Endothelial cell of umbilical vein (primary cell): ENCODE data around the gene ST6GAL1. TPM values are rescaled to one million over a fixed set of nuclear protein-coding genes. Genes with fewer than 3 reads are reported as not detected.

Experiments
- BruUV-seq: library from RNA; stranded (reverse); fragments of 400-500 nt; replicated peaks from 2 replicates; lab custom pipeline; 2021; lab: Mats Ljungman, UMichigan
- CTCF ChIA-PET: fragments of 300-600, 350-600 bp; sonication (Branson Sonifier 250); formaldehyde crosslinking; loops from one replicate; lab custom pipeline; 2021; ENCODE audit warnings: antibody characterized with exemption, inconsistent platforms; lab: Charles Lee
- POLR2A ChIA-PET: fragments of 300-600, 350-600 bp; sonication (Branson Sonifier 250); formaldehyde crosslinking; loops from one replicate; lab custom pipeline; 2021; ENCODE audit warnings: antibody characterized with exemption, inconsistent platforms; lab: Charles Lee
- DNase-seq: peaks from one replicate; pipeline ENCODE4 v3.0.0-alpha.2; 2011; ENCODE audit warnings: low read depth, low spot score
- FAIRE-seq: peaks from 2 replicates; lab custom pipeline; 2011; peaks lifted over from hg19 to GRCh38; lab: Jason Lieb, UNC
- H2AFZ ChIP-seq: 2 replicates; pipeline ENCODE4 v1.6.0; 2012; ENCODE audit warnings: low read depth, low read length, control low read depth, inconsistent platforms
- H3K27ac ChIP-seq: 2 replicates; pipeline ENCODE4 v1.5.1; 2011; ENCODE audit warnings: low read depth, mild to moderate bottlenecking, control low read depth, low read length, moderate library complexity; ENCODE audit not compliant: insufficient read depth
- H3K27me3 ChIP-seq, 2 experiments: 2 replicates each; pipeline versions ENCODE4 v1.6.0 to v1.6.1; 2011; ENCODE audit warnings: low read length in 2 of 2, mixed read lengths in 1 of 2; ENCODE audit not compliant: control insufficient read depth in 2 of 2, insufficient read depth in 2 of 2
- H3K36me3 ChIP-seq, 2 experiments: 2 replicates in 1 of 2; 3 replicates in 1 of 2; pipeline ENCODE4 v1.5.1; 2011; ENCODE audit warnings: low read length in 2 of 2, mild to moderate bottlenecking in 1 of 2, moderate library complexity in 1 of 2; ENCODE audit not compliant: control insufficient read depth in 2 of 2, insufficient read depth in 2 of 2; ENCODE audit errors: extremely low read depth in 1 of 2
- H3K4me1 ChIP-seq: 3 replicates; pipeline ENCODE4 v1.5.1; 2011; ENCODE audit warnings: mild to moderate bottlenecking, low read length; ENCODE audit not compliant: control insufficient read depth, insufficient read depth; ENCODE audit errors: extremely low read depth
- H3K4me2 ChIP-seq: 2 replicates; pipeline ENCODE4 v1.6.1; 2011; ENCODE audit warnings: low read length, control low read depth, mixed read lengths; ENCODE audit not compliant: insufficient read depth
- H3K4me3 ChIP-seq, 3 experiments: fragments of 200-600 bp in 1 of 3; sonication (generic), shearing (Covaris generic) in 1 of 3; replicated peaks in 1 of 3; 2 replicates each; pipeline ENCODE4 v1.5.1; 2011 to 2016; ENCODE audit warnings: control low read depth in 3 of 3, low read length in 3 of 3, mild to moderate bottlenecking in 2 of 3, inconsistent platforms in 1 of 3, low read depth in 1 of 3, moderate library complexity in 1 of 3; ENCODE audit not compliant: insufficient read depth in 1 of 3
- H3K79me2 ChIP-seq: 2 replicates; pipeline ENCODE4 v1.6.0; 2012; ENCODE audit warnings: low read length, inconsistent platforms; ENCODE audit not compliant: control insufficient read depth, insufficient read depth
- H3K9ac ChIP-seq: replicated peaks from 2 replicates; pipeline ENCODE3; 2011; ENCODE audit warnings: low read length, control low read depth; ENCODE audit not compliant: insufficient read depth; ENCODE audit errors: extremely low read depth
- H3K9me1 ChIP-seq: replicated peaks from 3 replicates; pipeline ENCODE4 v1.6.0; 2011; ENCODE audit warnings: mild to moderate bottlenecking, low read length; ENCODE audit not compliant: control insufficient read depth, insufficient read depth; ENCODE audit errors: extremely low read depth
- H3K9me3 ChIP-seq: replicated peaks from 2 replicates; pipeline ENCODE4 v1.5.1; 2012; ENCODE audit warnings: low read length, inconsistent platforms; ENCODE audit not compliant: control insufficient read depth, insufficient read depth
- H4K20me1 ChIP-seq: replicated peaks from 2 replicates; pipeline ENCODE3; 2011; ENCODE audit warnings: mild to moderate bottlenecking, low read length; ENCODE audit not compliant: control insufficient read depth, insufficient read depth; ENCODE audit errors: extremely low read depth
- CTCF ChIP-seq, 2 donors: IDR thresholded peaks; 1 replicate in 1 of 2; 2 replicates in 1 of 2; pipeline ENCODE4 v1.5.1; 2011; ENCODE audit warnings: low read length in 2 of 2, mild to moderate bottlenecking in 2 of 2, moderate library complexity in 2 of 2, control low read depth in 1 of 2, inconsistent platforms in 1 of 2, low read depth in 1 of 2; ENCODE audit not compliant: insufficient read depth in 1 of 2; ENCODE audit errors: extremely low read depth in 1 of 2
- EZH2 ChIP-seq: IDR thresholded peaks from 2 replicates; pipeline ENCODE4 v1.6.1; 2012; ENCODE audit warnings: borderline replicate concordance, low read depth, mild to moderate bottlenecking, moderate library complexity, low read length, inconsistent platforms; ENCODE audit not compliant: severe bottlenecking
- FOS ChIP-seq: IDR thresholded peaks from 2 replicates; pipeline ENCODE4 v1.6.1; 2011; ENCODE audit warnings: mild to moderate bottlenecking, low read length, moderate library complexity, borderline replicate concordance; ENCODE audit not compliant: insufficient read depth
- GATA2 ChIP-seq: IDR thresholded peaks from 2 replicates; pipeline ENCODE4 v1.7.0; 2011; ENCODE audit warnings: low read depth, mild to moderate bottlenecking, moderate library complexity, mixed read lengths, low read length; ENCODE audit not compliant: insufficient read length, insufficient read depth
- JUN ChIP-seq: IDR thresholded peaks from 2 replicates; pipeline ENCODE4 v1.6.1; 2011; ENCODE audit warnings: borderline replicate concordance, low read depth; ENCODE audit not compliant: insufficient read length, insufficient read depth
- MYC ChIP-seq: IDR thresholded peaks from one replicate; pipeline ENCODE4 v1.6.1; 2011; ENCODE audit warnings: mild to moderate bottlenecking, low read depth, low read length
- POLR2A ChIP-seq: IDR thresholded peaks from 2 replicates; pipeline ENCODE4 v1.6.1; 2012; ENCODE audit warnings: low read depth, mild to moderate bottlenecking, control low read depth, low read length
- POLR2AphosphoS5 ChIP-seq: IDR thresholded peaks from 2 replicates; pipeline ENCODE4 v1.6.1; 2012; ENCODE audit warnings: low read depth, mild to moderate bottlenecking, control low read depth, low read length, moderate library complexity; ENCODE audit not compliant: insufficient read depth
- dilution Hi-C: fragments of 300-500 bp; cut with MboI; formaldehyde crosslinking; loops from one replicate; pipeline ENCODE4 v1.15.0; 2019; ENCODE audit warnings: low sequenced_read_pairs; ENCODE audit not compliant: extremely low pct_ligation_motif_present
- intact Hi-C: fragments of 100-400 bp; cut with micrococcal nuclease; formaldehyde crosslinking; loops from one replicate; pipeline ENCODE4 v1.10.0; 2022
- polyA plus RNA-seq, 4 experiments: library from polyadenylated mRNA; depleted of rRNA in 3 of 4; stranded (reverse) in 3 of 4; unstranded in 1 of 4; fragments of >200 nt; gene quantifications; 2 replicates each; pipeline versions ENCODE4 v1.2.1 to v1.2.3, GENCODE V29; 2011 to 2012; ENCODE audit warnings: missing spikeins in 1 of 4
- total RNA-seq: library from RNA; stranded (reverse); gene quantifications from 2 replicates; pipeline ENCODE4 v1.2.3, GENCODE V29; 2021
- TF ChIP-seq, protein P1 (sequence below): IDR thresholded peaks from 2 replicates; pipeline ENCODE4 v1.6.1; 2011; ENCODE audit not compliant: insufficient read depth, insufficient read length

The ST6GAL1 gene
- total and polyA plus RNA-seq, 2 donors (not counting 3 experiments of a cell fraction or from before 2014, with no cell fraction given), result 63.9 to 101 TPM

DNA sequence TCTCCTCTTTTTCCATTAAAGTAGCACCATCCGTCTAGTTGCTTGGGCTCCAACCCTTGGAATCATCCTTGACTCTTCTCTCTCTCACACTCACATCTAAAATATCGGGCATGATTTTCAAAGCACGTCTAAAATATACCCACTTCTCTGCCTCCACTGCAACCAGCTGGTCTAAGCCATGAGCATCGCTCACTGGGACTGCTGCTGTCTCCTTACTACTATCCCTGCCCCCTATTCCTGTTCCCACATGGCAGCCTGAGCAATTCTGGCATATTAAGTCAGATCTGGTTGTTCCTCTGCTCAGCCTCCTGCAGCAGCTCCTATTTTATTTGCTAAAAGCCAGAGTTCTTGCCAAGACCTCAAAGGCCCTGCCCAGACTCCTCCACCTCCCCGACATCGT is 53.7 kb downstream of the ST6GAL1 start:
- no TSS peak for BruUV-seq
- no peak for FAIRE-seq
- H3K9me1 ChIP-seq, result no peaks in the 10 kb centered on the region
- H3K27me3 ChIP-seq, result no peaks in the 10 kb centered on the region
- POLR2A ChIA-PET, result no interaction called here
- peaks cover 5 to 36% of the 10 kb centered on the region in 2 experiments for H3K36me3 ChIP-seq
- H3K4me3 ChIP-seq, result no peak overlapping the region
- no peaks in the 10 kb centered on the region for H4K20me1 ChIP-seq
- intact Hi-C loops, result no loop called here
- H3K4me1 ChIP-seq, result no peaks in the 10 kb centered on the region
- H3K27ac ChIP-seq, result no peak overlapping the region
- no peak for DNase-seq
- dilution Hi-C loops, result no loop called here
- no peak overlapping the region for H3K9ac ChIP-seq
- H3K4me2 ChIP-seq, result no peak overlapping the region
- no peak for TF ChIP-seq FOS
- TF ChIP-seq POLR2AphosphoS5, result no peak
- TF ChIP-seq GATA2, result no peak
- no peak for TF ChIP-seq JUN
- TF ChIP-seq POLR2A, result no peak
- TF ChIP-seq CTCF (IDR thresholded peaks at IDR 0.05; ENCODE audit: extremely low read depth in 1 of 2, insufficient read depth in 1 of 2, low read depth in 1 of 2, low read length in 2 of 2), result no peak
- TF ChIP-seq, protein P1, sequence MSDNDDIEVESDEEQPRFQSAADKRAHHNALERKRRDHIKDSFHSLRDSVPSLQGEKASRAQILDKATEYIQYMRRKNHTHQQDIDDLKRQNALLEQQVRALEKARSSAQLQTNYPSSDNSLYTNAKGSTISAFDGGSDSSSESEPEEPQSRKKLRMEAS, result no peak
- no peak for TF ChIP-seq MYC
- no peak for TF ChIP-seq EZH2
- no peaks in the 10 kb centered on the region for H3K79me2 ChIP-seq
- no peak overlapping the region for H2AFZ ChIP-seq
- H3K9me3 ChIP-seq, result no peaks in the 10 kb centered on the region
- CTCF ChIA-PET, result interaction anchor here (0.9 kb wide), 1 partner anchor 10 kb away, joined by 3 read pairs; no protein-coding TSS in a partner anchor
